Right lobe of liver (tissue), 6 donors: ENCODE results near the gene TBC1D2. TPM values are rescaled to one million over a fixed set of nuclear protein-coding genes. Genes with fewer than 3 reads are reported as not detected.
A peak's percentile ranks its signal among the peaks of the same experiment; 100 is the strongest.

Source experiments
- ATAC-seq, 4 donors: fragments of 200-7000 bp; cut with Tn5 transposase; one replicate each; pipeline ENCODE4 v1.9.1; 2020; ENCODE audit warnings: mild to moderate bottlenecking in 4 of 4, moderate library complexity in 4 of 4
- DNase-seq, 3 donors: peaks; one replicate each; pipeline ENCODE4 v3.0.0-alpha.2; 2020
- H3K27ac ChIP-seq, 3 donors: fragments of 200-600 bp; one replicate each; pipeline ENCODE4 v1.8.0; 2022
- H3K27me3 ChIP-seq, 2 donors: fragments of 200-600 bp; one replicate each; pipeline ENCODE4 v1.8.0; 2022
- H3K36me3 ChIP-seq, 4 donors: fragments of 200-600 bp; sonication (generic) in 1 of 4; one replicate each; pipeline versions ENCODE4 v1.5.1 to v1.8.0; 2017 to 2022; ENCODE audit warnings: control low read depth in 1 of 4
- H3K4me1 ChIP-seq, 4 donors: fragments of 200-600 bp; sonication (generic) in 1 of 4; one replicate each; pipeline versions ENCODE4 v1.5.1 to v1.8.0; 2017 to 2022; ENCODE audit warnings: control low read depth in 1 of 4
- H3K4me3 ChIP-seq, 3 donors: fragments of 200-600 bp; one replicate each; pipeline ENCODE4 v1.8.0; 2022
- H3K9me3 ChIP-seq, 4 donors: fragments of 200-600 bp; sonication (generic) in 1 of 4; one replicate each; pipeline versions ENCODE4 v1.5.1 to v1.8.0; 2017 to 2022; ENCODE audit warnings: control low read depth in 1 of 4
- POLR2A ChIP-seq: fragments of 450-650 bp; IDR thresholded peaks from one replicate; pipeline ENCODE4 v1.6.1; 2017; ENCODE audit warnings: antibody characterized with exemption, mild to moderate bottlenecking
- WGBS: methylation state at CpG from one replicate; pipeline ENCODE4 v1.1.6; 2018; ENCODE audit warnings: low coverage, low lambda C conversion rate; ENCODE audit not compliant: insufficient coverage; ENCODE audit errors: missing lambda C conversion rate; 5-methylcytosine and 5-hydroxymethylcytosine counted together
- intact Hi-C, 2 donors: fragments of 100-400 bp; cut with DNase I; formaldehyde crosslinking; loops; one replicate each; pipeline versions ENCODE4 v1.11.2 to v1.14.1; 2022
- total RNA-seq, 6 experiments: library from RNA; depleted of rRNA in 2 of 6; stranded (reverse); fragments of >200 nt in 2 of 6; fragmentation: NEBNext Ultra II Directional in 3 of 6; extraction: Animal tissue kit (Norgen Biotek cat#: 25700) in 3 of 6; gene quantifications; one replicate each; pipeline versions ENCODE4 v1.1.0 to v1.2.4, GENCODE V29; 2016 to 2023
- TF ChIP-seq, protein P1 (sequence below), 4 donors: fragments of 200-600 bp in 3 of 4; fragments of 450-650 bp in 1 of 4; IDR thresholded peaks; one replicate each; pipeline versions ENCODE4 v1.5.1 to v1.8.0; 2016 to 2022; ENCODE audit warnings: antibody characterized with exemption in 4 of 4, mild to moderate bottlenecking in 2 of 4
- donor health status: DM: no; HTN: yes; CAD: no.
- donor health status: DM: no; HTN: no; CAD: no.
- donor health status: DM: no; HTN: no; CAD: no.
- donor health status: DM: no; HTN: yes; CAD: no.
- donor health status: DM: no; HTN: yes; CAD: no.

TBC1D2 gene
- total RNA-seq, 6 experiments from 2014 or later, result 5.1 to 17.5 (median 9.7) TPM

DNA sequence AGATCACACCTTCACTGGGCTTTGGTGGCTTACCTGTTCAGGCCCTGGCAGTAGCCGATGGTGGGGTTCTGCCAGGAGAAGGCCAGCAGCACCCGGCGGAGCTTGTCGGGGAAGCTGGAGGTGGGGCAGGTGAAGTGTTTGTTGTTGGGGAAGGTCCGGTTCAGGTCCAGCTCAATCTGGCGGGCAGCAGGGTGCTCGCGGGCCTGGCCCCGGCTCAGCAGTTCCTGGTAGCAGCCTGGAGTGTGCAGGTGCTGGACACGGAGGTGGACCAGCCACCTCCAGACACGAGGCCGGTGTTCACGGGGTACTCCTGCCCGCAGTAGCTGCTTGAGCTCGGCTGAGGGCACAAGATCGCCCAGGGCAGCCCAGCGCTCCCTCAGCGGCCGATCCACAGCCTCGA, 46.8 kb downstream of the TBC1D2 start:
- Histone ChIP-seq H3K9me3 (no peaks in the 10 kb centered on the region), H3K27ac (no peak overlapping the region), H3K36me3 (no peaks in the 10 kb centered on the region), H3K27me3 (no peaks in the 10 kb centered on the region), H3K4me3 (no peak overlapping the region), H3K4me1 (peaks cover 0 to 19% (median under 1%) of the 10 kb centered on the region in 4 donors)
- peak in 3 of 4 donors; percentile 7 to 15 (median 9) for ATAC-seq
- intact Hi-C loops, result loop anchor here in 1 of 2 donors (5.0 kb wide), 1 partner anchor 44 kb away; no protein-coding TSS in a partner anchor
- TF ChIP-seq, protein P1, sequence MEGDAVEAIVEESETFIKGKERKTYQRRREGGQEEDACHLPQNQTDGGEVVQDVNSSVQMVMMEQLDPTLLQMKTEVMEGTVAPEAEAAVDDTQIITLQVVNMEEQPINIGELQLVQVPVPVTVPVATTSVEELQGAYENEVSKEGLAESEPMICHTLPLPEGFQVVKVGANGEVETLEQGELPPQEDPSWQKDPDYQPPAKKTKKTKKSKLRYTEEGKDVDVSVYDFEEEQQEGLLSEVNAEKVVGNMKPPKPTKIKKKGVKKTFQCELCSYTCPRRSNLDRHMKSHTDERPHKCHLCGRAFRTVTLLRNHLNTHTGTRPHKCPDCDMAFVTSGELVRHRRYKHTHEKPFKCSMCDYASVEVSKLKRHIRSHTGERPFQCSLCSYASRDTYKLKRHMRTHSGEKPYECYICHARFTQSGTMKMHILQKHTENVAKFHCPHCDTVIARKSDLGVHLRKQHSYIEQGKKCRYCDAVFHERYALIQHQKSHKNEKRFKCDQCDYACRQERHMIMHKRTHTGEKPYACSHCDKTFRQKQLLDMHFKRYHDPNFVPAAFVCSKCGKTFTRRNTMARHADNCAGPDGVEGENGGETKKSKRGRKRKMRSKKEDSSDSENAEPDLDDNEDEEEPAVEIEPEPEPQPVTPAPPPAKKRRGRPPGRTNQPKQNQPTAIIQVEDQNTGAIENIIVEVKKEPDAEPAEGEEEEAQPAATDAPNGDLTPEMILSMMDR (IDR thresholded peaks at IDR 0.05), result no peak
- no peak for TF ChIP-seq POLR2A
- no peak for DNase-seq
- WGBS, result no CpG with 5 or more reads among the region's 20 CpGs

DNA sequence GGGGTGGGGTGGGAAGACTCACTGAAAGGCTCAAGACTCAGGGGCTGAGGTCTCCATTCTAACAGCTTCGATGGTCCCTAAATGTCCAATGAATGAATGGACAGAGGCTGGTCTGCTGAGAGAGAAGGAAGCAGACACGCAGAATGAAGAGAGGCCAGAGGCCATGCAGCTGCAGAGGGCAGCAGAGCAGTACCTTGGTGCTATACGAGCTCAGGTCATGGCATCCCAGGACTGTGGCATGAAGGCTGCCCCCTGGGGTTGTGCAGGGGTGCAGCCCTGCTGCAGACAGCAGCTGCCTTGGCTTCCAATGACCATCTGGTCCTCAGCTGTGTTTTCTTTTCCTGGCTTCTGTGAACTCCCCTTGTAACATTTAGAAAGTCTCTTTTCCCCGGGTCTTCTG, 47.8 kb downstream of the TBC1D2 start:
- Histone ChIP-seq H3K4me1 (peaks cover 0 to 17% (median 0%) of the 10 kb centered on the region in 4 donors), H3K36me3 (no peaks in the 10 kb centered on the region), H3K4me3 (no peak overlapping the region), H3K9me3 (no peaks in the 10 kb centered on the region), H3K27ac (no peak overlapping the region), H3K27me3 (no peaks in the 10 kb centered on the region)
- WGBS, result 83% methylated on average over 2 of the region's 4 CpGs
- DNase-seq (no peak), ATAC-seq (peak; percentile 19 to 50 (median 25))
- TF ChIP-seq POLR2A, result no peak
- TF ChIP-seq, protein P1 (IDR thresholded peaks at IDR 0.05), result peak in 3 of 4 donors; percentile 25 to 32 (median 30)
- intact Hi-C loops, result loop anchor here in 1 of 2 donors (5.0 kb wide), 1 partner anchor 45 kb away; no protein-coding TSS in a partner anchor

DNA sequence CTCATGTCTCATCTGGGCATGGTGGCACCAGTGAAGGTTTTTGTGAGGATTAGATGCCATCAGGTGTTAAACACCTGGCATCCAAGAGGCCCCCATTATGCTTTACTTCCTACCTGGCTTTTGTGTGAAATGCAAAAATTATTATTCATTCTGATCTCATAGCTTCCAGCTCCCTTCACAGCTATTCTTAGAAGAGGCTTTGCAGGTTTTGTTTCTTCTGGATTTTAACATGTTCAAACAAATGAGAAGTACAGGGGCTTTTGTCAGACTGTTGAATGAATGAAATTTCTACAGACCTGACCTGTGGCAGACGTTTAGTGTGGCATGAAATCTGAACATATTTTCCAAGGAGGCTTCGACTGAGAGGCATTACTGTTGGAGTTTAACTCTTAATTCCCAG, 48.7 kb downstream of the TBC1D2 start:
- H3K4me3 ChIP-seq, result no peak overlapping the region

DNA sequence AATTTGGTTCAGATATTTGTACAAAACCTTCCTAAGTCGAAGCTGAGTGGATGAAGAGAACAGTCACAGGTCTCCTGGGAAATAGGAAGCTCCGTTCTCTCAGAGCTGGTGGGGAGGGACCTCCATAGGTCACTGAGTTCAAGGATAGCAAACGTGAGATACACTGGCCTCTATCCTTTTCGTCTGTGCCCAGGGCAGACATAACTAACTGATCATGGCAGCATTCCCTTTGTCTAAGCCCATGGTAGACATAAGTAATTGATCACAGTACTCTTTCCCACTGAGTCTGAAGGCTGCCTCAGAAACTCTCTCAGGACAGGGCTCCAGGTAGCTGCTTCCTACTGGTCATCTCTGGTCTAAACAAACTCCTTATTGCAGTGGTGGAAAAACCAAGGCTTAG, 50.8 kb downstream of the TBC1D2 start:
- DNase-seq (no peak), ATAC-seq (no peak)
- intact Hi-C loops, result loop anchor here in 1 of 2 donors (5.0 kb wide), 1 partner anchor 48 kb away; no protein-coding TSS in a partner anchor
- H3K4me1 ChIP-seq, result peaks cover 0 to 11% (median 0%) of the 10 kb centered on the region in 4 donors
- TF ChIP-seq POLR2A, result no peak
- TF ChIP-seq, protein P1 (IDR thresholded peaks at IDR 0.05), result no peak
- H3K36me3 ChIP-seq, result no peaks in the 10 kb centered on the region
- no peak overlapping the region for H3K27ac ChIP-seq
- H3K4me3 ChIP-seq, result no peak overlapping the region
- H3K9me3 ChIP-seq, result no peaks in the 10 kb centered on the region
- 68% methylated on average over 4 of the region's 4 CpGs for whole genome bisulfite sequencing
- no peaks in the 10 kb centered on the region for H3K27me3 ChIP-seq

More for the DNA sequence above, 48.7 kb downstream of the TBC1D2 start:
- no peak for DNase-seq
- intact Hi-C loops, result loop anchor here in 1 of 2 donors (5.0 kb wide), 1 partner anchor 46 kb away; no protein-coding TSS in a partner anchor
- H3K36me3 ChIP-seq, result no peaks in the 10 kb centered on the region
- no peak for TF ChIP-seq POLR2A
- TF ChIP-seq, protein P1 (IDR thresholded peaks at IDR 0.05), result no peak
- no peaks in the 10 kb centered on the region for H3K27me3 ChIP-seq
- peaks cover 0 to 21% (median 0%) of the 10 kb centered on the region in 4 donors for H3K4me1 ChIP-seq
- no peak overlapping the region for H3K27ac ChIP-seq
- H3K9me3 ChIP-seq, result no peaks in the 10 kb centered on the region
- no peak for ATAC-seq
- WGBS, result 5% methylated on average over 2 of the region's 2 CpGs
